Adipocyte (in vitro differentiated cells): ENCODE data around the gene NPAS3.

ENCODE experiments used
- DNase-seq: peaks from one replicate; pipeline ENCODE4 v3.0.0-alpha.2; 2015; ENCODE audit warnings: low read depth
- H3K27me3 ChIP-seq: replicated peaks from 2 replicates; pipeline ENCODE4 v1.7.0; 2013; ENCODE audit warnings: mild to moderate bottlenecking, low read length, moderate library complexity; ENCODE audit not compliant: control insufficient read depth, insufficient read depth
- H3K36me3 ChIP-seq: 2 replicates; pipeline ENCODE4 v1.7.0; 2013; ENCODE audit warnings: low read length, mild to moderate bottlenecking, moderate library complexity; ENCODE audit not compliant: control insufficient read depth, insufficient read depth, severe bottlenecking
- H3K4me1 ChIP-seq: 2 replicates; pipeline ENCODE4 v1.7.0; 2013; ENCODE audit warnings: mild to moderate bottlenecking, low read length, moderate library complexity; ENCODE audit not compliant: control insufficient read depth, insufficient read depth
- H3K4me3 ChIP-seq: 2 replicates; pipeline ENCODE4 v1.7.0; 2013; ENCODE audit warnings: mild to moderate bottlenecking, low read length, moderate library complexity
- H3K9ac ChIP-seq: 2 replicates; pipeline ENCODE4 v1.7.0; 2013; ENCODE audit warnings: mild to moderate bottlenecking, low read length, moderate library complexity
- H3K9me3 ChIP-seq: 2 replicates; pipeline ENCODE4 v1.7.0; 2013; ENCODE audit warnings: mild to moderate bottlenecking, low read length, moderate library complexity; ENCODE audit not compliant: control insufficient read depth

Gene NPAS3

DNA sequence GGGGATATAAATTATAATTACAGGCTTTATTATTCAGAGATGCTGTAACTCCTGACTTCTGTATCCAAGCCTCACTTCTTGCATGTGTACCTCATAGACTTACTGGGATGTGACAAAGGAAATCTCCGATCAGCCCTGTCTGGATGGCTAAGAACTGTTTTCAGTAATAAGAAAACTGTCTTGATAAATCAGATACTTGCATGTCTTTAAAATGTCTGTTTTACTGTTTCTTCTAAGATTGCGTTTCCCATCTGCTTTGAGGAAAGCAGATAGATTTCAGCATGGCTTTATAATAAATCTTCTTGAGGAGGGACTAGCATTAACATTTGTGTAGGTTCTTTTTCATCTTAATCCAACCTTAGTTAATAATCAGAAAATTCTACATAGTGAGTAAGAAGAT is 616.3 kb downstream of the NPAS3 start:
- H3K4me3 ChIP-seq = no peak overlapping the region
- no peaks in the 10 kb centered on the region for H3K9me3 ChIP-seq
- no peak overlapping the region for H3K9ac ChIP-seq
- peaks cover 4% of the 10 kb centered on the region for H3K27me3 ChIP-seq
- H3K36me3 ChIP-seq = no peaks in the 10 kb centered on the region
- DNase-seq = no peak
- H3K4me1 ChIP-seq = peaks cover 6% of the 10 kb centered on the region

- no peaks in the 10 kb centered on the region for H3K9me3 ChIP-seq
- no peak for DNase-seq
- no peak overlapping the region for H3K9ac ChIP-seq
- H3K4me3 ChIP-seq = no peak overlapping the region
- peaks cover 5% of the 10 kb centered on the region for H3K27me3 ChIP-seq
- H3K36me3 ChIP-seq = no peaks in the 10 kb centered on the region
- H3K4me1 ChIP-seq = peaks cover 6% of the 10 kb centered on the region
These were observed 617.2 kb downstream of the NPAS3 start for GRCh38 chr14:33555710-33556350.

DNA sequence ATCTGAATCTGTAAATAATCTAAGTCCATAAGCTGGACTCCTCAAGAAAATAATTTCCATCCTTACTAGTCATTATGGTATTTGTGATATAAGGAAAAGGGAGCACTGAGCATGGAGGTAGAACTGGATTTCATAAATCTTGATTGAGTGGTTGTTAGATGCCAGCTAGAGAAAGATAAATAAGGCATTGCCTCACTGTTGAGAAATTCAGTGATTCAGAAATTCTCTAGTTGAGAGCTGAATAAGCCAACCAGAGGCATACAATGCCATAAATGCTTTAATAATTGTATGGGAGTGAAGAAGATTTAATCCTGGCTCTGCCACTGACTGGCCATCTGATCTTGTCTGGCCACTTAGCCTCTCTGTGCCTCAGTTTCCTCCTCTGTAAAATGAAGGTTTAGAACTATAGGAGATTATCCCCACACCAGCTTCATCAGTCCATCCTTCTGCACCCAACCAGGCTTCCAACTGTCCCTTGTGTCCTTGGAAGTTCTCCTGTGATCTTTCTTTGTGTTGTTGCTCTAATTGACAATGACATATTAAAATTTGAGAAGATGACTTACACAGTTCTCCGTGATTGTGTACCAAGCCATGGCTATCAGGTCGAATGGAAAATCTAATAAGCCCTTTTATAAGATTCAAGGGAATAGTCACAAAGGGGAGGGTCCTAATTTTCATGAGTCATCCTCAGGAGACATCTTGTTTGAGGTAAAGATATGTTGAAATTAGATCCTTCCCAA is 617.9 kb downstream of the NPAS3 start:
- peak; percentile 51 for DNase-seq
- Histone ChIP-seq H3K27me3 (peaks cover 8% of the 10 kb centered on the region), H3K9ac (no peak overlapping the region), H3K4me1 (peaks cover 6% of the 10 kb centered on the region), H3K4me3 (no peak overlapping the region), H3K36me3 (no peaks in the 10 kb centered on the region), H3K9me3 (no peaks in the 10 kb centered on the region)

- H3K9ac ChIP-seq = no peak overlapping the region
- no peak overlapping the region for H3K4me3 ChIP-seq
- peaks cover 6% of the 10 kb centered on the region for H3K4me1 ChIP-seq
- H3K27me3 ChIP-seq = peaks cover 4% of the 10 kb centered on the region
- no peaks in the 10 kb centered on the region for H3K9me3 ChIP-seq
- DNase-seq = no peak
- H3K36me3 ChIP-seq = no peaks in the 10 kb centered on the region
These were observed 622.2 kb downstream of the NPAS3 start for GRCh38 chr14:33560718-33561431.

DNA sequence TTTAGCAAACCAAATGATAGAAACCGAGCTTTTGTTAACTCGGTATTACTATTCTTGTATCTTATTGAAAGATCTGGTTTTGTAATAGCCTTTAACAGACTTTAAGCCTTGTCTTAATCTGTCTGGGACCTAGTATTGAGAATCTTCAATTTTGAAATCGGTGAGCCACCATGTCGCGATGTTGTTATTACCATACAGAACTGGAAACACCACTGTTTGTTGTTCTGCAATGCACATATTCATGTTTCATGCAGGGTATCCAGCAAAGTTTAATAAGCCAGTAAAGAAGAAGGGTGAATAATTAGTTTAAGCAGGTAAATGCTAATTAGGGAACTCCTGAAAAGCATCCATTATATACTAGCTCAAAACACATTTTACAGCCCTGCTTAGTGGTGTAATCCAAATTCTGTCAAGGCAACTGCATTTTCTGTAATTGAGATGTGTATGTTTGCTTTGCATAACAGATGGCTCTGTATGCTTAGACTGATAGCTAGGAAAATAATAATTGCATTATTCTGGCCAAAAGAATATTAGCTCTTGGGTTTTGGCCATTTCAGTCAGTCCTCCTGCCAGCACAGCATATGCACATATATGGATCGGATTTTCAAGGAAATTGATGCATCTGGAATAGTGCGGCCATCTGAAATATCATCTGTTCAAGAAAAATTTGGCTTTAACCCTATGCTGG is 623.0 kb downstream of the NPAS3 start:
- Histone ChIP-seq H3K4me3 (no peak overlapping the region), H3K9ac (no peak overlapping the region), H3K4me1 (peaks cover 2% of the 10 kb centered on the region), H3K9me3 (no peaks in the 10 kb centered on the region), H3K36me3 (no peaks in the 10 kb centered on the region), H3K27me3 (peaks cover 4% of the 10 kb centered on the region)
- no peak for DNase-seq

- no peak for DNase-seq
- Histone ChIP-seq H3K27me3 (peaks cover 4% of the 10 kb centered on the region), H3K9me3 (no peaks in the 10 kb centered on the region), H3K9ac (no peak overlapping the region), H3K4me3 (no peak overlapping the region), H3K4me1 (no peaks in the 10 kb centered on the region), H3K36me3 (no peaks in the 10 kb centered on the region)
These were observed 624.7 kb downstream of the NPAS3 start for GRCh38 chr14:33563191-33563900.

GRCh38 chr14:33563901-33564197 is 625.2 kb downstream of the NPAS3 start:
- H3K9ac ChIP-seq = no peak overlapping the region
- no peaks in the 10 kb centered on the region for H3K9me3 ChIP-seq
- no peak for DNase-seq
- no peaks in the 10 kb centered on the region for H3K4me1 ChIP-seq
- no peak overlapping the region for H3K4me3 ChIP-seq
- H3K27me3 ChIP-seq = peaks cover 4% of the 10 kb centered on the region
- no peaks in the 10 kb centered on the region for H3K36me3 ChIP-seq

GRCh38 chr14:33564774-33565630 is 626.3 kb downstream of the NPAS3 start:
- no peak overlapping the region for H3K4me3 ChIP-seq
- H3K9ac ChIP-seq = no peak overlapping the region
- no peak for DNase-seq
- no peaks in the 10 kb centered on the region for H3K4me1 ChIP-seq
- peaks cover 4% of the 10 kb centered on the region for H3K27me3 ChIP-seq
- no peaks in the 10 kb centered on the region for H3K36me3 ChIP-seq
- no peaks in the 10 kb centered on the region for H3K9me3 ChIP-seq

GRCh38 chr14:33566082-33566481 is 627.4 kb downstream of the NPAS3 start:
- H3K4me1 ChIP-seq = peaks cover 2% of the 10 kb centered on the region
- no peak overlapping the region for H3K4me3 ChIP-seq
- no peak overlapping the region for H3K9ac ChIP-seq
- DNase-seq = no peak
- peaks cover 1% of the 10 kb centered on the region for H3K27me3 ChIP-seq
- no peaks in the 10 kb centered on the region for H3K36me3 ChIP-seq
- H3K9me3 ChIP-seq = no peaks in the 10 kb centered on the region

DNA sequence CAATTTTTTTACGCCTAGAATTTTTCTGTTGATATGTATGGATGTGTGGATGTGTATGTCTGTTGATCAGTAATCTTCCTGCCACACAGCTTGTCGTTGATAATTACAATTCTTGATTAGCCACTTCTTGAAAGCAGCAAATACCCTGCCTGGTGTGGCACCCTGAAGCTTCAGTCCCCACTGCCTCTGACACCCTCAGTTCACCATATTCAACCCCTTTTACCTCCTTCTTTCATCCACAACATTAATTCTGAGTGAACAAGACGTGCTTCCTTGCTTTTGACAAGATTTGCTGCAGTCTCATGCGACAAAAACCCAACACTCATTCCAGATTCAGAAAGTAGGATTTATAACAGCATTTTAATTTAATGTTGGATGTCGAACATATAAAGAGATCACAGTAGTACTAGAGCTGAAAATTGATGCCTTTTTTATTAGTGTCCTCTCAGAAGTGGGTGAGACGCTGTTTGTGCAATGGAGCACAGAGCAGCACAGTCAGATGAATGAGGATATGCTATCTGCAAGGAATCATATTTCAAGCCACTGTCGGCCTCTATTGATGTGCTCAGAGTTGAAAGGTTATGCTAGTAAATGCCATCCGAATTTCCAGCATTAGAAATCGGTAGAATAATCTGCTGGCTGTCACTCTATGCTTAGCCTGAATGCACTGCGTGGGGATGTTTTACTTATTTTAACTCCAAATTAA is 628.5 kb downstream of the NPAS3 start:
- no peak overlapping the region for H3K9ac ChIP-seq
- no peak overlapping the region for H3K4me3 ChIP-seq
- no peaks in the 10 kb centered on the region for H3K9me3 ChIP-seq
- H3K36me3 ChIP-seq = no peaks in the 10 kb centered on the region
- peaks cover 4% of the 10 kb centered on the region for H3K4me1 ChIP-seq
- H3K27me3 ChIP-seq = no peaks in the 10 kb centered on the region
- no peak for DNase-seq
